ENCODE data around the gene CLIP1.
"Not testable (repeated sequence)": the region's sequence is repeated elsewhere in the genome, so short reads cannot be mapped to it uniquely, and the experiment has no call there.

The CLIP1 gene

DNA sequence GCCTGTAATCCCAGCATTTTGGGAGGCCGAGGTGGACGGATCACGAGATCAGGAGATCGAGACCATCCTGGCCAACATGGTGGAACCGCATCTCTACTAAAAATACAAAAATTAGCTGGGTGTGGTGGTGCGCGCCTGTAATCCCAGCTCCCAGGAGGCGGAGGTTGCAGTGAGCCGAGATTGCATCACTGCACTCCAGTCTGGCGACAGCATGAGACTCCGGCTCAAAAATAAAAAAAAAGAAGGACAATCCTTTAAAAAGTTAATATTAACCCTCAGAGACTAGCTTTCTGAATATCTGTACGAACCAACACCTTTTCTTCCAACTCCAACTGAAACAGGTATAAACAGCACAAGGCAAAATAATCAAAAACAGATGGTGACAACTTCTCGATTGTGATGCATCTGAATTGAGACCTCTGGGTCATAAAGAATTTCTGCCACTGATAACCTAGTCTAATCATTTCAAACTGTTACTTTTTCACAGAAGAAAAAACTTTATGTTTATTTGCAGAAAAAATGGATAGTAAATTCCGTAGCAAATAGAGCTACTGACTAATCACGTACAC, 27.8 kb downstream of the CLIP1 start:
- no peak for DNase-seq

DNA sequence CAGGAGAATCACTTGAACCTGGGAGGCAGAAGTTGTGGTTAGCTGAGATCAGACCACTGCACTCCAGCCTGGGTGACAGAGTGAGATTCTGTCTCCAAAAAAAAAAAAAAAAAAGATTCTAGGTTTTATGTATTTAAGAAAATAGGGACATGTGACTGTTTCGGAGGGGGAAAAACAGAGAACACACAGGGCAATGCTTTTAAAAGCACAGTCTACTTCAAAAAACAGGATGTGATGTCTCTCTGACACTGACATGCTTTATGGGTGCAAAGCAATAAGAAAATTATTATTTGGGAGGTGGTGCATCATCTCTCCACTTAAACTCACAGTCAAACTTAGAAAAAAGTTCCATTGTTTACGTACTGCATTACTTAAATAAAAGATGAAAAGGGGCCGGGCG, 28.7 kb downstream of the CLIP1 start:
- DNase-seq = no peak

DNA sequence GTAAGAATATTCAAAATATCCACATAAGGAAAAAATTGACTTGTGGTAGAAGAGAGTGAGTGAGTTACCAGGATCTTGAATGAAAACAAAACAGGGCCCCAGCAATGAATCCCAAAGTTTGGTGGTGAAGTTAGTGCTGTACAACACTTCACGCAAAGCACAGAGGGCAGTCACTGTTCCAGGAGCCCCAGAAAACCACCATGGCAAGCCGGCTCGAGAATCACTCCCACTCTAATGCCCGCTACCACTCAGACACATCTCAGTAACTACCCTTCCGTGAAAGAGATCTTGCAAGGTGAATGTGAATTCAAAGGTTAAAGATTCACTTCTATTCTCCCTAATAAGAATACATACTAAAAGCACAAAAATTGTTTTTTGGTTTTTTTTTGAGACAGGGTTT, 30.1 kb downstream of the CLIP1 start:
- no peak for DNase-seq

DNA sequence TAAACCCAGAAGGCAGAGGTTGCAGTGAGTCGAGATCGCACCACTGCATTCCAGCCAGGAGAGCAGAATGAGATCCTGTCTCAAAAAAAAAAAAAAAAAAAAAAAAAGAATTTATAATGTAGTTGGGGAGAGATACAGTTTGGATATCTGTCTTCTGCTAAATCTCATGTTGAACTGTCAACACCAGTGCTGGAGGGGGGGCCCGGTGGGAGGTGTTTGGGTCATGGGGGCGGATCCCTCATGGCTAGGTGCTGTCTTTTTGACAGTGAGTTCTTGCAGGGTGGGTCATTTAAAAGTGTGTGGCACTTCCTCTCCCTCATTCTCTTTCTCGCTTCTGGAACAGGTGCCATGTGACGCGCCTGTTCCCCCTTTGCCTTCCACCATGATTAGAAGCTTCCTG, 32.8 kb downstream of the CLIP1 start:
- no peak for DNase-seq

DNA sequence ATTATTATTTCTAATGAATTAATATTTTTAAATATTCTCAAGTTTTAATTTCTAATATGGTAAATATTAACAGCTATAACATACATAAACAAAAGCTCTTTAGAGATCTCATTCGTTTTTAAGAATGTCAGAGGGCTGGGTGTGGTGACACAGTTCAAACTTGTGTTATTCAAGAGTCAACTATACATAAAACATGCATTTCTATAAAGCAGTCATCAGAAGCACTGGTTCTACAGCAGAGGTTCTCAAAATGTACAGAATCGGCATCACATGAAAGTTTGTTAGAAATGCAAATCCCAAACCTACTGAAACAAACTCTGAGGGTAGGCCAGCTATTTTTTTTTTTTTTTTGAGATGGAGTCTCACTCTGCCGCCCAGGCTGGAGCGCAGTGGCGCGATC, 34.6 kb downstream of the CLIP1 start:
- DNase-seq = no peak

DNA sequence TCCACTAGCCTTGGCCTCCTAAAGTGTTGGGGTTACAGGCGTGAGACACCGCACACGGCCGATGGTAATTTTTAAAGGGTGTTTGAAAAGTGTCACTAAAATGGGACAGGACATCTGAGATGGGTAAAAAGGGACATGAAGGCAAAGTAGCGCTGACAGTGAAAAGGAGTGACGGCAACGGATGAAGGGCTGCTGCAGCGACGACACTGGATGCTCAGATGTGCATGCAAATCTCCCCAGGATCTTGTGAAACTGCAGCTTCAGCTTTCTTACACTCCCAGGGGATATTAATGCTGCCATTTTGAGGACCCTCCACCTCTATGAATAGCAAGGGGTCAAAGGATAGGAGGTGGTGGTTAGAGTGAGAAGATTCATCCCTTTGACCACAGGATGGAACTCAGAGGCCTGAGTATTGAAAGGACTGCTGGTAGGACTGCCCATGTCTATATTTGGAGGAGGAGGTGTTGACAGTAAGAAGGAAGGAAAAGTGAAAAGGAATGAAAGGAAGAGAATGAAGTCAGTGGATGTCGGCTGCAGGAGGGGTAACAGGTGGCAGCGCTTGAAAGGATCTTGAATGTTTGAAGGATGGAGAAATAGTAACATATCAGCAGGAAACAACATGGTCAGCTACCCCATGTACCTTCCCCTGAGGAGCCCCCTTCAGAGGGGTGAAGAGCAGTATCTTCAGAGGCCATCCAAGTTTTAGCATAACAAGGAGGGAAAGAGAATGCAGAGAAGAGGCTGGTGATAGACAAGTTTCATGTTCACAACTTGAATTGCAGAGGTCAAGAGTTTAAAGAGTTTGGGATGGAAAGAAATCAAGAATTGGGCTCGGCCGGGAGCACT, 37.1 kb downstream of the CLIP1 start:
- DNase-seq = no peak

DNA sequence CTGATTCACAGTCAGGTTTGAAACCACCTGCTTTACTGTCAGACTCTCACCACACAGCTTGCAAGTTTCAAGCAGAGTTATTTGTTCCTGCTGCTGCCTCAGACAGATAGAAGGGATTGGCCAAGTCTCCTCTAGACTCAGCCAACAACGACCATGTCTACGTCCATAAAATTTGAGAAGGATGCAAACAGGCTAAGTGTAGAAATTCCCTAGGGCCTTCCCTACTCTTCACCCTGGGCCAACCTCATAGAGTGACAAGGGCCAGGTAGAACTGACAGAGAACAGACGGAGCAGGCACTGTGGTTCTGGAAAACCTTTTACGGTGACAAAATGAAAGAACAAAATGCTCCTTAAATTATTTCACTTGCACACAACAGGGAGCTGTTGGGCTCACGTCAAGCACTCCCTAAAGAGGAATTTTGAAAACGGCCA, 39.5 kb downstream of the CLIP1 start:
- no peak for DNase-seq

DNA sequence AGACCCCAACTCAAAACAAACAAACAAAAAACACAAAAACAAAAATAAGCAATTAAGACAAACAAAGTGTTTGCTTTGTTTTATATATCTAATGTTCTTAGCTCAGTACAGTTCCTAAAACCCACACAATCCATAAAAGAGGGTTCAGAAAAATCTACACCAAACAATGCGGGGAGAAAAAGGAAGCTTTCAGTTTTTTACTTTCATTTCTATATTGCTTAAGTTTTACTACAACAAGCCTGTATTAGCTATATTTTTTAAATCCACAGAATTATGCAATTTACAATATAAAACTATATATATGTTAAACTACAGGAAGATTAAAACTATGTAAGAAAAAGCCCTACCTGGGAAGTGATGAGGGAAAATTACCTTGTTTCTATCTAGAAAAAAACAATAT, 41.4 kb downstream of the CLIP1 start:
- DNase-seq = no peak

DNA sequence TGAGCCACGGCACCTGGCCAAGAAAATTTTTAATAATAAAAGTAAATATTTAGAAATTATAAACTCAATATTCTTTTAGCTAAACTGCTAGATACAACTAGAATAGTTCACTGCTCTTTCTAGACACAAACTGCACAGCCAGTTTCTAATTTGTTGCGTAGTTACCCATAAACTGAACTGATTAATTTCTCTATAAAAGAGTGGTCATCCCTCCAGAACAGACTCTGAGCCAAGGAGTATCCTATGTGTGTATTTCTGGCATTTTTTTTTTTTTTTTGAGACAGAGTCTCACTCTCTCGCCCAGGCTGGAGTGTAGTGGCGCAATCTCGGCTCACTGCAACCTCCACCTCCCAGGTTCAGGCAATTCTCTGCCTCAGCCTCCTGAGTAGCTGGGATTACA, 45.7 kb downstream of the CLIP1 start:
- DNase-seq = not testable (repeated sequence)

DNA sequence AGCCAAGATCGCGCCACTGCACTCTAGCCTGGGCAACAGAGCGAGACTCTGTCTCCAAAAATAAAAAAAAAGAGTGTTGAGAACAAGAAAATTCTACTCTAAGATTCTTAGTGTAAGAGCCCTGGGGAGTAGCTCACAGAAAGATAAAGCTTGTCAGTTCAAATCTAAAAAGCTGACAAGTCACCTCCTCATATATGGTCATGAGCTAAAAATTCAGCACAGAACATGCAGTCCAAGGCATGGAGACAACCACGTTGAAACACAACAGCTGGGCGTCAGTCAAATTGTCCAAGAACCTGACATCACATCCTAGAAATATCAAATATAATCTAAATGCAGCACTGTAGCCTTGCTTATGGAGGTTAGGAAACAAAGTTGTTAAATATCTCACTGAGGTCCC, 47.8 kb downstream of the CLIP1 start:
- no peak for DNase-seq

DNA sequence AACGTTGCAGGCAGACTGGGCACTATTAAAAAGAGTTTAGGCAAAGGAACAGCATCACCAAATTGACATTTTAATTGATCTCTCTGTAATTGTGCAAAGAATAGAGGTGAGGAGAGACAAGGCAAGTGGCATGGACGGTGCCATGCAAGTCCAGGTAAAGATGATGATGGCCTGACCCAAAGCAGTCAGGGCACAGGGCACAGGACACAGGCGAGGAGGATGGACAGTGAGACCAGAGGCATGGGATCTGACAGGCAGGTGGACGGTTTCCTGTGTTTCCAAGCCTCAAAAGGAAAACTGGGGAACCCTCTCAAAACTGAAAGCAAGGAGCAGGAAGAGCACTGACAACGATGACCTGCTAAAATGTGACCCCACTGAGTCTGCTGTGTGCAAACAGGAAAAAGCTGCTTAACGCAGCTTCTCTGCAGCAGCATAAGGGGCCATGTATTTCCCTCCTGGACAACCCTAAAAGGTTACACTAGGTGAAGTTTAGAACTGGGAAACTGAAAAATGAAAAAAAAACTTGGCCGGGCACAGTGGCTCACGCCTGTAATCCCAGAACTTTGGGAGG, 50.9 kb downstream of the CLIP1 start:
- DNase-seq = no peak

DNA sequence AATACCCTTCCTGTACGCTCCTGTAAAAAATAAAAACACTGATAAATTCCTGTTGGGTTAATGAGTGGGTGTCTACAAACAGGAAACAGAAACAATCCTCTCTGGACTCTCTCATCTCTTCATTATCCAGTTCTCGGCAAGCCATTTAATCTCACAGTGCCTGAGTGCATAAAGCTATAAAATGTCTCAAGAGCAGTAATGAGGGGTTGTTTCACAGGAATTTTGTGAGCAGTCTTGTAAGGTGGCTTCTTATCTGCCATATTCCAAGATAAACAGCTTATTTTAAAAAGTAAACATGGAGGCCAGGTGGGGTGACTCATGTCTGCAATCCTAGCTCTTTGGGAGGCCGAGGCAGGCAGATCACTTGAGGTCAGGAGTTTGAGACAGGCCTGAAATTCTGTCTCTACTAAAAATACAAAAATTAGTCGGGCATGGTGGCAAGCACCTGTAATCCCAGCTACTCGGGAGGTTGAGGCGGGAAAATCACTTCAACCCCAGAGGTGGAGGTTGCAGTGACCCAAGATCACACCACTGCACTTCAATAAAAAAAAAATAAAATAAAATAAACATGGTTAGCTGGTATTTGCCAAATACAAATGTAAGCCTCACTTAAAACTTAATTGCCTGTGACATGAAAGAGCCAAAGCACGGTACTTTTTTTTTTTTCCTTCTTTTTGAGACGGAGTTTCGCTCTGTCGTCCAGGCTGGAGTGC, 54.0 kb downstream of the CLIP1 start:
- DNase-seq = no peak

DNA sequence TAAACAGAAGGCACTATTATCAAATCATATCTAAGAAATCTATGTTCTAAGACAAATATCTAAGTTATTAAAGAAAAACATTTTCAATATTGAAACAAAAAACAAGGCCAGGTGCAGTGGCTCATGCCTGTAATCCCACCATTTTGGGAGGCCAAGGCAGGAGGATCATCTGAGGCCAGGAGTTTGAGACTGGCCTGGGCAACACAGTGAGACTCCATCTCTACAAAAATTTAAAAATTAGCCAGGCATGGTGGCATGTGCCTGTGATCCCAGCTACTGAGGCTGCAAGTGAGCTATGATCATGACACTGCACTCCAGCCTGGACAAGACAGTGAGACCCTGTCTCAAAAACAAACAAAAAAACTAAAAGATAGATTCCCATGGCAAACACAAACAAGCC, 54.8 kb downstream of the CLIP1 start:
- not testable (repeated sequence) for DNase-seq

DNA sequence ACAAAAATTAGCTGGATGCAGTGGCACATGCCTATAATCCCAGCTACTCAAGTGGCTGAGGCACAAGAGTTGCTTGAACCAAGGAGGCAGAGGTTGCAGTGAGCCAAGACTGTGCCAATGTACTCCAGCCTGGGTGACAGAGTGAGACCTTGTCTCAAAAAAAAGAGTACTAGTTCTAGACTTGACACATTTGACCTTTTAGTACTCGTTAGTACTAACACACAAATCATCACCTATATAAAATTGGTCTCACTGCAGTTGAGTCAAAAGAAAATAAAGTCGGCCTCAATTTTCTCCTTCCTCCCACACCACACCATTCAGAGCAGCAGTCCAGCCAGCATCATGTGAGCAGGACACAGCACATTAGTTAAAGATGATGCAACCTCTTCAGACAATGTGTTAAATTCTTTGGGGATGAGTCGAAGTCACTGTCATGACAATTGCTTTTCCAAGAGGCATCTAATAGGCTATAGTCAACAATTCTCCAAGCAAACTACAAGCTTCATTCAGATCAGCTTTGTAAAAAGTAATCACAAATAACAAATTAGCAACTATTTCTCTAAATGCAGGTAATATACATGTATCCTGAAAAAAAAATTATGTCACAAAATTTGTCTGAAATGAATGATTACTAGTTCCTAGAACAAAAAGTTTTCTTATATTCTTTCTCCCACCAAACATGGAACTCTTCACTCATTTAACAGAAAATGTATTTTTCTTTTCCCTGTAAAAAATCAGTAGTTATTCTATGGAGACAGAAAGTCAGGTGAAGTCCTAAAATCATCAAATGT, 55.6 kb downstream of the CLIP1 start:
- DNase-seq = no peak

DNA sequence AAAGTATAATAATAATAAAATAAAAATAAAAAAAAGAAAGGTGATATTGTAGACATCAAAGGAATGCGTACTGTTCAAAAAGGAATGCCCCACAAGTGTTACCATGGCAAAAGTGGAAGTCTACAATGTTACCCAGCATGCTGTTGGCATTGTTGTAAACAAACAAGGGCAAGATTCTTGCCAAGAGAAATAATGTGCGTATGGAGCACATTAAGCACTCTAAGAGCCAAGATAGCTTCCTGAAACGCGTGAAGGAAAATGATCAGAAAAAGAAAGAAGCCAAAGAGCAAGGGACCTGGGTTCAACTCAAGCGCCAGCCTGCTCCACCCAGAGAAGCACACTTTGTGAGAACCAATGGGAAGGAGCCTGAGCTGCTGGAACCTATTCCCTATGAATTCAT, 57.2 kb downstream of the CLIP1 start:
- DNase-seq = not testable (repeated sequence)

DNA sequence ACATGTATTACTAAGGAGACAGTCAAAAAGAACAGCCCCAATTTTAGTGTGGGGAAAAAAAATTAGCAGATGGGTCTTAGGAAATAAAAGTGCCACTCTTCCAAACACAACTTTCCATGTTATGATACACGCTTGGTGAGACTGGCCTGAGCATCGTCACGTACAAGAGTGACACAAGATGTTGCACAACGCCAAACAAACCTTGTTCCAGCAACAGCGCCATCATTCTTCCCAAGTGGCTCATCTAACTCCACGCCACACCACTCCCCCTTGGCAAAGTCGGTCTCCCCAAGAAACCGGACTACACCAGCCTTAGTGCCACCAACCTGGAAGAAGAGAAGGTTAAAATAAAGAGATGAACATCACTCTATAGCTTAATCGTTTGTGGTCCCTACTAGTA, 58.7 kb downstream of the CLIP1 start:
- no peak for DNase-seq

DNA sequence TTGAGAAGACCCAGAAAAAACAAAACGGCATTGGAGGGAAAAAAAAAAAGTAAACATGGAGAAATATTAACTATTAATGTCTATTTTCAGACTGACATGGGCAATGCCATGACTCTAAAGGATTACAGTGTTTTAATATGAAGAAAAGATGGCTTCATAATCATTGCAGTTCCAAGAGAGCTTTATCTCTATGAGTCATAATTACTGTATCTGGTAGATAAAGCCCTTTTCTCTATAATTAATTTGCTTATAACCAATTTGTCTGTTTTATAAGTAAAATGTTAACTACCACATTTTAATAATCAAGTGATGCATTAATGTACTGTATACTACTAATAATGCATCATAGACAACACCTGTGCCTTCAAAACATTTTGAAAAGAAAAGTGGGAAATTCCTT, 59.7 kb downstream of the CLIP1 start:
- no peak for DNase-seq

DNA sequence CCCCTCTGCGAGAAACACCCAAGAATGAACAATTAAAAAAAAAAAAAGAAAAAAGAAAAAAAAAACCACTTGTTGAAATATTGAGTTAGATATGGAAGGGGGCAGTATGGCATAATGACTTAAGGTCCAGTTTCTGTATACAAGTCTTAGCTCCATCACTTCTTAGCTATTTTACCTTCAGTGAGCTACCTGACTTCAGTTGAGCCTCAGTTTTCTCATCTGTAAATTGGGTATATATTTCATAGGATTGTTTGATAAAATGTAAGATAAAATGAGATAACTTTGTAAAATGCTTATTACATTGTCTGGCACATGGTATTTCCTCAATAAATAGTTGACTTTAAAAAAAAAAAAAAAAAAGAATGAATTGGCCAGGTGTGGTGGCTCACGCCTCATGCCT, 64.1 kb downstream of the CLIP1 start:
- DNase-seq = not testable (repeated sequence)

DNA sequence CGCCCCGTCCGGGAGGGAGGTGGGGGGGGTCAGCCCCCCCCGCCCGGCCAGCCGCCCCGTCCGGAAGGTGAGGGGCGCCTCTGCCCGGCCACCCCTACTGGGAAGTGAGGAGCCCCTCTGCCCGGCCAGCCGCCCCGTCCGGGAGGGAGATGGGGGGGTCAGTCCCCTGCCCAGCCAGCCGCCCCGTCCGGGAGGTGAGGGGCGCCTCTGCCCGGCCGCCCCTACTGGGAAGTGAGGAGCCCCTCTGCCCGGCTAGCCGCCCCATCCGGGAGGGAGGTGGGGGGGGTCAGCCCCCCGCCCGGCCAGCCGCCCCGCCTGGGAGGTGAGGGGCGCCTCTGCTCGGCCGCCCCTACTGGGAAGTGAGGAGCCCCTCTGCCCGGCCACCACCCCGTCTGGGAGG, 64.9 kb downstream of the CLIP1 start:
- not testable (repeated sequence) for DNase-seq

DNA sequence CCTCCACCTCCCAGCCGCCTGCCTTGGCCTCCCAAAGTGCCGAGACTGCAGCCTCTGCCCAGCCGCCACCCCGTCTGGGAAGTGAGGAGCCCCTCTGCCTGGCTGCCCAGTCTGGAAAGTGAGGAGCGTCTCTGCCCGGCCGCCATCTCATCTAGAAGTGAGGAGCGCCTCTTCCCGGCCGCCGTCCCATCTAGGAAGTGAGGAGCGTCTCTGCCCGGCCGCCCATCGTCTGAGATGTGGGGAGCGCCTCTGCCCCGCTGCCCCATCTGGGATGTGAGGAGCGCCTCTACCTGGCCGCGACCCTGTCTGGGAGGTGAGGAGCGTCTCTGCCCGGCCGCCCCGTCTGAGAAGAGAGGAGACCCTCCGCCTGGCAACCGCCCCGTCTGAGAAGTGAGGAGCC, 65.5 kb downstream of the CLIP1 start:
- DNase-seq = not testable (repeated sequence)

DNA sequence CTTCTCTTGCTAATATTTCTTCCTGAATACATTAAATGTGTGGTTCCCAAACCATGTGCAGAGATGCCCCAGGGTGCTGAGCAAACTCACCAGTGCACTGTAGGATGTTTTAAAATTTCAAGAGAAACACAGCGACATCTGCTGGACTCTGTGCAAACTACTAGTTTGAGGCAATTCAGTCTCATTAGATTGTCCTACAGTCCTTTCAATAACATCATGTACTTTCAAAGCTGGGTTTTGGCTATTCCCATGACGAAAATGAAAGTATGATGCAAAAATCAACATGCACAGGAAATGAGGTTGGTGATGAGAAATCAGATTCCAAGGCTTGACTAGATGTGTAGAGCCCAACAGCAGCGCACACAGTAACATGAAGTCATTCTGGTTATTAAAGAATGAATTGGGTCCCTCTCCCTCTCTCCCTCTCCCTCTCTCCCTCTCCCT, 66.3 kb downstream of the CLIP1 start:
- DNase-seq = no peak

DNA sequence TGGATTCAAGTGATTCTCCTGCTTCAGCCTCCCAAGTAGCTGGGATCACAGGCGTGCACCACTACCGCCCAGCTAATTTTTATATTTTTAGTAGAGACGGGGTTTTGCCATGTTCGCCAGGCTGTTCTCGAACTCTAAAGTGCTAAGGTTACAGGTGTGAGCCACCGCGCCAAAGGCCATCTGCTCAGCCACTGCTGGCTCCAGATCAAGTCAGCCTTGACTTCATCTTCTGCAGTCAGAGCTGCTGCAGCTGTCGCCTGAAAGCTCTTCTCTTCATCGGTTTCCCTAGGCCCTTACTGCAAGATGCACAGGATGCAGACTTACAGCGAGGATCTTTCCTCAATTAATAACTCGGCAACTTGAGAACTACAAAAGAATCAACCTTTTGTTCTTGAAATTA, 66.8 kb downstream of the CLIP1 start:
- no peak for DNase-seq
